GM06990 (cell line): ENCODE data around the gene KAT2B.

Experiments used
- DNase-seq: peaks from one replicate; pipeline ENCODE4 v3.0.0-alpha.2; 2011; ENCODE audit not compliant: insufficient read length; ENCODE audit errors: extremely low read depth
- H3K27me3 ChIP-seq: replicated peaks from 2 replicates; pipeline ENCODE4 v1.6.0; 2011; ENCODE audit warnings: low read length; ENCODE audit not compliant: control insufficient read depth, insufficient read depth
- H3K36me3 ChIP-seq: 2 replicates; pipeline ENCODE4 v1.5.1; 2011; ENCODE audit warnings: low read length; ENCODE audit not compliant: control insufficient read depth, insufficient read depth
- H3K4me3 ChIP-seq: replicated peaks from 2 replicates; pipeline ENCODE4 v1.5.1; 2011; ENCODE audit warnings: low read depth, mild to moderate bottlenecking, control low read depth, low read length
- CTCF ChIP-seq: IDR thresholded peaks from 2 replicates; pipeline ENCODE4 v1.5.1; 2011; ENCODE audit warnings: low read length, control low read depth, mild to moderate bottlenecking, inconsistent platforms; ENCODE audit not compliant: insufficient read depth, poor library complexity, severe bottlenecking

KAT2B gene

GRCh38 chr3:20197775-20198174 is 157.5 kb downstream of the KAT2B start:
- Histone ChIP-seq H3K27me3 (no peaks in the 10 kb centered on the region), H3K36me3 (no peaks in the 10 kb centered on the region), H3K4me3 (no peak overlapping the region)
- no peak for DNase-seq
- TF ChIP-seq CTCF = no peak

DNA sequence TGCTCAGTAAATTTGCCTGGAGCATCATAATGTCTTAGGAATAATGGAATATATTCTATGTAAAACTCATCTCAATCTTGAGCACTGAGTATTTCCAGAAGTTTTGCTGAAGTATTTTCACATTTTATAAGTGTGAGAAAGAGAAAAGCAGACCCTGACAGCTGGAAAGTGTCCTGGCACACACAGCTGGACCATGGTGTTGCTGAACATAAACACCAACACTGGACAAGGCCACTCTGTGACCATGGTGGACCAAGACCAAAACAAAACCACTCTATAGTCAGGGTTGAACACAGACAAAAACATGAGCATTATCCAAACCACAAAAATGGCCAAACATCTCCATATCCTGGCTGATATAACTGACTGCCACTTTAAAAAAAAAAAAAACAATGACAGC is 160.9 kb downstream of the KAT2B start:
- no peak for DNase-seq
- H3K4me3 ChIP-seq = no peak overlapping the region
- H3K36me3 ChIP-seq = no peaks in the 10 kb centered on the region
- H3K27me3 ChIP-seq = no peaks in the 10 kb centered on the region
- TF ChIP-seq CTCF = no peak
